ENCODE measurements around the gene FAT4. TPM values are rescaled to one million over a fixed set of nuclear protein-coding genes. Genes with fewer than 3 reads are reported as not detected.

FAT4 gene
- 1 to 10 TPM in 2 of 3 donors, under 1 TPM in 1; 0.54 to 2.5 (median 1.5) TPM for polyA plus RNA-seq

DNA sequence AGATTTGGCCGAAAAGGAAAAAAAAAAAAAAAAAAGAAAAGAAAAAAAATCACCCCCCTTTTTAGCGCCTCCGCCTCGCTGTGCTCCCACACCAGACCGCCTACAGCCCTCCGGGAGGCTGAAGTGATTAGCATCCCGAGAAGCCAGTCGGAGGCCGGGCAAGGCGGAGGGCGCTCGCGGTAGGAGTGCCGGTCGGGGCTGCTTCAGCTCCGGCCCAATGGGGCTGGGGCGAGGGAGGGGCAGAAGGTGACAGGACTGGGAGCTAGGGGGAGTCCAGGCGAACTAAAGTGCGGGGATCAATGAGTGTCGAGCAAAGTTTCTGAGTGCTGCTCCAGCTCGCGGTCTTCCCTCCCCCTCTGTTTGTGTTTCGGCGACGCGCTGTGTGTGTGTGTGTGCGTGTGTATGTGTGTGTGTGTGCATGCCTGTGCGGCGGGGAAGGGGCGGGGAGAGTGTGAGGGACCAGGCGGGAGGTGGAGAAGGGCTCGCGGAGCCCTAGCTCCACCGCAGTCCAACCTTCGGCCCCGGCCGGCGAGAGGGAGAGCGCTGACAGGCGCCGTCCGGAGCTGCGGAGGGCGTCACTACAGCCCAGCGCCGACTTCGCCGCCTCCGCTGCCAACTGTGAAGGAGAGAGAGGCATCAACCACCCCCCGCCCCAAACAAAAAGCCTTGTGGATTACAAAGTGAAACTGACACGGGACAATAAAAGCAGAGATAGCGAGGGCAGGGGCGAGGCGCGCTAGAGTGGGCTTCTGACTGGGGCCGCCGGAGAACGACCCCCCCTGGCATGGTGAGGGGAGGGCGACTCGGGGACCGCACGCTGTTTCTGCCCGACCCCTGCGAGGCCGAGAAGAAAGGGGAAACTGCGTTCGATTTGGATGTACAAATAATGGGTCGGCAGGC, at the start of gene FAT4:
Gene FAT4, plus strand, starts transcription at position 280 of the 900 bp plus-strand sequence. CDS start 1,457 bp downstream, outside the sequence.
- H3K27ac ChIP-seq (ENCODE audit: low read depth, low read length) = no peak within 1 kb of the TSS
- 0 to 1% (median 1%) methylated on average over 63 to 68 of the region's 68 CpGs for WGBS, 3 donors

- WGBS, 3 donors = 93 to 97% (median 93%) methylated on average over 5 of the region's 5 CpGs
- no peak overlapping the region for H3K27ac ChIP-seq (ENCODE audit: low read depth, low read length)
These were observed 48.9 kb upstream of the FAT4 start for GRCh38 chr4:125265846-125266245.

DNA sequence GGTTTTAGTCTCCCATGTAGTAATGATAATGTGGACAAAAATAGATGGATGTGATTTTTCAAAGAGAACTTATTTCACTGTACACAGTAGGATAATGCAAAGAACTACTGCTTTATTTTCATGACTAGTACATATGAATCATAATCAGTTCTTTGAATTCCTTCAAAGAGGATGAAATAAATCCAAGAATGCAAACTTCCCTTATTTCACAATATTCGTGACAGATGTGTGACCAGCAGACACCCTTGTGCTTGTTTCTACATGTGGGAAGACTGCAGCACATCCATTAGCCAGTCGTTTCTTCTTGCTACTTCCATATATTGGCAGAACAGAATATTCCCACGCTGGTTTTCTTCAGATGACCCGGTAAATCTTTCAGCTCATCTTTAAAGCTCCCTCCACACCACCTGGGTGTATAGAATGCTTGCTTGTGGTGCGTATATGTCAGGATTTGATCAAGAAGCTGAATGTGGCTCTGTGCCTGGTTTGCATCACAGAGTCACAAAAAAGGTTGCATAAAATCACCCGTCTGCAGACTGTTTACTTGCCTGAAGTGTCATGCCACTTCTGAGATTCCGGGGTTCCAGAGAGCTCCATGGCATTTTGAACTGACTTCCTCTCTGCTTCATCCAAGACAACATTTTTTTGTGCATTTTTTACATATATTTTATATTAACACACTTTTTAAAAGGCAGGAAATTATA, 47.7 kb upstream of the FAT4 start:
- 56 to 58% (median 57%) methylated on average over 7 of the region's 7 CpGs for WGBS, 3 donors

DNA sequence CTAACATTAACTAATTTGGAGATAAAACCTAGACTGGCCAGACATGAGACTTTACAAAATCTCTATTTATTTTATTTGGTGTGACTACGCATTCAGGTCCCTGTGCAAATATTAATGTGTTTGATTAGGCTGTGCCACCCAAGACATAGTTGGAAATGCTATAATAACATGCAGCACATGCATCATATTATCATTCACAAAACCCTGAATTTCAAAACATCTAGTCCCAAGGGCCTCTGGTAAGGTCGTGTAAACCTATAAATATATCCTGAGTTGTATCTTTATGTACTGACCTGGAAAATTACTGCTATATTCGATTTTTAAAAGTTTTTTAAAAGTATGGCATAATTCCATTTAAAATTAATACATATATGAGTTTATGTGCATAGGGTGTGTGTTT, 47.1 kb upstream of the FAT4 start:
- no peak overlapping the region for H3K27ac ChIP-seq (ENCODE audit: low read depth, low read length)
- 43 to 59% (median 55%) methylated on average over 3 of the region's 3 CpGs for WGBS, 3 donors

More for the DNA sequence above, 47.7 kb upstream of the FAT4 start:
- no peak overlapping the region for H3K27ac ChIP-seq (ENCODE audit: low read depth, low read length)

DNA sequence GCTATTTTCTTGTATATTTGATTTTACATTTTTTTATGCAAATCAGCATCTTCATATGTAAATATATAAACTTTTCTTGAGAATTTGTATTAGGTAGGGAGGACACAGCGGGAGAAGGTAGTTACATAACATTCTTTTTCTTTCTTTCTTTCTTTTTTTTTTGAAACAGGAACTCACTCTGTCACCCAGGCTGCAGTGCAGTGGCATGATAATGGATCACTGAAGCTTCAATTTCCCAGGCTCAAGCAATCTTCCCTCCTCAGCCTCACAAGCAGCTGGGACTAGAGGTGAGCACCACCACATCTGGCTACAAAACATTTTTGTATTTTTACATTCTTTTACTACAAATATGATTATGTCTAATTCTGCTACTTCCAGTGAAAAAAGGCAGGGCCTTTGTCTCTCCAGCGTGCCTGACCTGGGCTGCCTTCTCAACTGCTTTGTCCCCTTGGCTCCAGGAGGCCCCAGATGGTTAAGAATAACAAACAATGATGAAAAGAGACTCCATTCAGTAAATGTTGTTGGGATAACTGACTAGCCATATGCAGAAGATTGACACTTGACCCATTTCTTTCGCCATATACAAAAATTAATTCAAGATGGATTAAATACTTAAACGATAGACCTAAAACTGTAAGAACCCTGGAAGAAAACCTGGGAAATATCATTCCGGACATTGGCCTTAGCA, 46.5 kb upstream of the FAT4 start:
- WGBS, 3 donors = 89 to 92% (median 90%) methylated on average over 5 of the region's 5 CpGs
- H3K27ac ChIP-seq (ENCODE audit: low read depth, low read length) = no peak overlapping the region

GRCh38 chr4:125276811-125277210, 37.9 kb upstream of the FAT4 start:
- no peak overlapping the region for H3K27ac ChIP-seq (ENCODE audit: low read depth, low read length)
- 83 to 100% (median 88%) methylated on average over 1 of the region's 1 CpG for WGBS, 3 donors

- WGBS, 3 donors = 64 to 94% (median 77%) methylated on average over 3 of the region's 3 CpGs
These were observed 37.0 kb upstream of the FAT4 start for GRCh38 chr4:125277790-125278189.

DNA sequence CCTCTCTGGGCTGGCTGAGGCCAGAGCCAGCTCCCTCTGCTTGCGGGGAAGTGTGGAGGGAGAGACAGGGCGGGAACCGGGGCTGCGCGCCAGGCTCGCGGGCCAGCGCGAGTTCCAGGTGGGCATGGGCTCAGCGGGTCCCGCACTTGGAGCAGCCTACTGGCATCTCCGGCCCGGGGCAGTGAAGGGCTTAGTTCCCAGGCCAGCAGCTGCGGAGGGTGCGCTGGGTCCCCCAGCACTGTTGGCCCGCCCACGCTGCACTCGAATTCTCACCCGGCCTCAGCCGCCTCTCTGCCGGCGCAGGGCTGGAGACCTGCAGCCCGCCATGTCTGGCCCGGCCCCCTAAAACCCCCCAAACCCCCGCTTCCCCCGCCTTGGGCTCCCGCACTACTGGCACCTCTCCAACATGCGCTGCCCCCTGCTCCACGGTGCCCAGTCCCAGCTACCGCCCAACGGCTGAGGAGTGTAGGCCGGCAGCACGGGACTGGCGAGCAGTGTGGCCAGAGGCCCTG, 33.8 kb upstream of the FAT4 start:
- no peak overlapping the region for H3K27ac ChIP-seq (ENCODE audit: low read depth, low read length)
- WGBS, 3 donors = 95 to 99% (median 98%) methylated on average over 27 to 34 of the region's 34 CpGs

More at GRCh38 chr4:125277790-125278189, 37.0 kb upstream of the FAT4 start:
- H3K27ac ChIP-seq (ENCODE audit: low read depth, low read length) = no peak overlapping the region

DNA sequence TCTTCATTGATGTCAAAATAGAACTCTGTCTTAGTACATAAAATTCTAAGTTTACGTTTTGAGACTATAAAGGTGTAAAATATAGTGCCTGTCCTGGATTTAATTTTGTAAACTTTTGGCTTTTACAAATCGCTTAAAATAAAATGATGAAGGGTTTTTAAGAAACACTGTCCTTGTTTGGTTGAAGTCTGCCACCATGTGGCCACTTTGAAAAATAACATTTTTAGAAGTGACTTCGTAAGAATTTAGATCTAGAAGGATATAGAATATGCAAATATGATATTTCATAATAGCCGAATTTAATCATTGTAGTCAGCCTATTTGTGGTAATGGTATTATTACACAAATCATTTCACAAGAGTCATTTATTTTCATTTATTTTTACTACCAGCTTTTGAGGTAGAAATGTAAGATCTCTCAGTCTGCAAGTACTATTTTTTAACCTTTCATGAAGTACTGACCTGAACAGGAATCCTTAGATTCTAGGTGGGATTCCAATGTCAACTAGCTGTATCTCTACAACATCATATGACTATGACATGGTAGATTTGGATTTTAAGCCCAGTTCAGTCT, 31.0 kb upstream of the FAT4 start:
- H3K27ac ChIP-seq (ENCODE audit: low read depth, low read length) = no peak overlapping the region
- WGBS, 3 donors = 2 to 4% (median 3%) methylated on average over 4 of the region's 4 CpGs

DNA sequence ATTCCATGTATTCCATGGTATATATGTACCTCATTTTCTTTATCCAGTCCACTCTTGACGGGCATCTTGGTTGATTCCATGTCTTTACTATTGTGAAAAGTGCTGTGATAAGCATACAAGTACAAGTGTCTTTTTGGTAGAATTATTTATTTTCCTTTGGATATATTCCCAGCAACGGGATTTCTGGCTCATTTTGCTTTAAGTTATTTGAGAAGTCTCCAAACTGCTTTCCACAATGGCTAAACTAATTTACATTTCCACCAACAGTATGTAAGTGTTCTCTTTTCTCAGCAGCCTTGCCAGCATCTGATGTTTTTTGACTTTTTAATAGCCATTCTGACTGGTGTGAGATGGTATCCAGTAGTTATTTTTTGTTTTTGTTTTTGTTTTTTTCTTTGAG, 17.6 kb upstream of the FAT4 start:
- 32 to 74% (median 47%) methylated on average over 2 of the region's 2 CpGs for WGBS, 3 donors
- no peak overlapping the region for H3K27ac ChIP-seq (ENCODE audit: low read depth, low read length)

DNA sequence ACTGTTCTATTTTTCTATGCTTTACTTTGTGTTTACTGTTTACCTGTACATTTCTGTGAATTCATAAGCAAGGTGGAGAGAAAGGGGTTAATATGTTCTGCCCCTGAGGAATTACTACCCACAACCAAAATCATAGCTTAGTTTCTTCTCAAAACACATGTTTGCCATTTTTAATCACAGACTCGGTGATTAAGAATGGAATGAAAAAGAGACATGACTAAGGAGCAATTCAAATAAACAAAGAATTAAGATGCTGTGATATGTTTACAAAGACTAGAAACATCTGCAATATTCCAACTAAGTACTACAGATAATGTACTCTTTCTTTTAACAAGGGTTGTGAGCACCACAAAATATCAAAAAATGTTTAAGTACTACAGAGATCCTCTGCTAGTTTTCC, 11.7 kb upstream of the FAT4 start:
- 52 to 80% (median 53%) methylated on average over 1 of the region's 1 CpG for WGBS, 3 donors
- H3K27ac ChIP-seq (ENCODE audit: low read depth, low read length) = no peak overlapping the region

GRCh38 chr4:125303821-125304220, 10.9 kb upstream of the FAT4 start:
- 69 to 86% (median 84%) methylated on average over 5 of the region's 5 CpGs for WGBS, 3 donors

DNA sequence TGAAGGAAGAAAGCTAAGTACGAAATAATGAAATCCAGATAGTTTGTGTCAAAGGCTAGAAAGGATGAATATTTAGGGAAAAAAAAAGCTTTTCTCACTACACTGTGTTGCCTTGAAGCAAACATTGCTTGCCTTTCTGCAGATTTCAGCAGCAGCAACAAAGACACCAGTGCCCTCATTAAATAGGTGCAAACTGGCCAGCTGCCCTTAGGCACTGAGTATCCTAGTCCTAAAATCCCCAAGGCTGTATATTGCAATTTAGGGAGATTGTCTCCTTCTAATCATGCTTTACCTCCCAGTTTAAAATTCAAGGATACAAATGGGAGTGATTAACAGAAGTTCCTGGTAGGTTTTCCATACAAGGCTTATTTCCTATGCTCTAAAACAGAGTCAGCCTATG, 8.6 kb upstream of the FAT4 start:
- no peak overlapping the region for H3K27ac ChIP-seq (ENCODE audit: low read depth, low read length)
- 80 to 98% (median 82%) methylated on average over 1 of the region's 1 CpG for WGBS, 3 donors

More at GRCh38 chr4:125303821-125304220, 10.9 kb upstream of the FAT4 start:
- H3K27ac ChIP-seq (ENCODE audit: low read depth, low read length) = no peak overlapping the region

DNA sequence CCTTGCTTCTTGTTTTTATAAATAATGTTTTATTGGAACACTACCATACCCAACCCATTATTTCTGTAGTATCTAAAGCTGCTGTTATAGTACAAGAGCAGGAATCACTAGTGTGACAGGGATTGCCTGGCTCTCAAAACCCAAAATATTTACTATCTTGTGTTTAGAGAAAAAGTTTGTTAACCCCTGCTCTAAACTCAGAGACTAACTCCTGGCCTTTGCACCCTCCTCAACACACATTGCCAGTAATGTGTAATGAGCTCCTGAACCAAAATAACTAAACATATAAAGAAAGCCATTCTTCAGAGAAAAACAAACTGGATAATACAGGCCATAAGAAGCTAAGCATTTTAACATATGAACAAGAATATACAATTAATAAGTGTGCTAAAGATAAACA, 8.2 kb upstream of the FAT4 start:
- no peak overlapping the region for H3K27ac ChIP-seq (ENCODE audit: low read depth, low read length)

DNA sequence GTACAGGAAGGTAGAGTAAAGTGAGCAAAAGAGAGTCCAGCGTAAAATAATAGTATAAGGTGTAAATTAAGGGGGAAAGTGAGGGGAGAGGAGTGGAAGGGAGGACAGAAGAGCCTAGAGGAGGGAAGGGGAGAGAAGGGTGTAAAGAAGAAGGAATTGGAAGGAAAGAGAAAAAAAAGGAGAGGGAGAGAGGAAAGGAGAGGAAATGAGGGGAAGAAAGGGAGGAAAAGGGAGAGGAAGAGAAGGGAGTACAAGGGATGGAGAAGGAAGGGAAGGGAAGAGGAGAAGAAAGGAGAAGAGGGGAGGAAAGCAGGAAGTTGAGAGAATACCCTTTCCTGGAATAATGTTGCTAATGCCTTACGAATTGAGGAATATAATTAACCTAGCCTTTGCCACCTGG, 3.3 kb upstream of the FAT4 start:
- no peak overlapping the region for H3K27ac ChIP-seq (ENCODE audit: low read depth, low read length)
- WGBS, 3 donors = 58 to 64% (median 63%) methylated on average over 2 of the region's 2 CpGs

DNA sequence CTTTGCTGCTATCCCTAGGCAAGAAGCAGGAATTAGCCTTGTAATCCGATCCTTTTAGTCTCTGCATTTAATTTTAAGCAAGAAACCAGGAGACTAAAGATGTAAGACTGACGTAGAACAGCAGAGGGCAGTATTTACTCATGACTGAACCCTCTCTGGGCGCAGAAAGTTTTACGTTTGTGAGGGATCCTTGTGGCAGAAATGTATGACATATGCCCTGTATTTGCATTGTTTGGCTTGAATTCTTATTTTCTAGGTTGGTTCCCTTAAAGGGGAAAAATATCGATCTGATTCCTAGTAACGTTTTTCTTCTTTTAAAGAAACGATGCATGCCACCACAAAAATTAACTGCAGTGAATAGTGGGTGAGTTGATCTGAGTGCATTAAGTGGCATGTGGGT, 1.3 kb upstream of the FAT4 start:
- H3K27ac ChIP-seq (ENCODE audit: low read depth, low read length) = no peak overlapping the region
- WGBS, 3 donors = 2 to 4% (median 3%) methylated on average over 7 of the region's 7 CpGs

DNA sequence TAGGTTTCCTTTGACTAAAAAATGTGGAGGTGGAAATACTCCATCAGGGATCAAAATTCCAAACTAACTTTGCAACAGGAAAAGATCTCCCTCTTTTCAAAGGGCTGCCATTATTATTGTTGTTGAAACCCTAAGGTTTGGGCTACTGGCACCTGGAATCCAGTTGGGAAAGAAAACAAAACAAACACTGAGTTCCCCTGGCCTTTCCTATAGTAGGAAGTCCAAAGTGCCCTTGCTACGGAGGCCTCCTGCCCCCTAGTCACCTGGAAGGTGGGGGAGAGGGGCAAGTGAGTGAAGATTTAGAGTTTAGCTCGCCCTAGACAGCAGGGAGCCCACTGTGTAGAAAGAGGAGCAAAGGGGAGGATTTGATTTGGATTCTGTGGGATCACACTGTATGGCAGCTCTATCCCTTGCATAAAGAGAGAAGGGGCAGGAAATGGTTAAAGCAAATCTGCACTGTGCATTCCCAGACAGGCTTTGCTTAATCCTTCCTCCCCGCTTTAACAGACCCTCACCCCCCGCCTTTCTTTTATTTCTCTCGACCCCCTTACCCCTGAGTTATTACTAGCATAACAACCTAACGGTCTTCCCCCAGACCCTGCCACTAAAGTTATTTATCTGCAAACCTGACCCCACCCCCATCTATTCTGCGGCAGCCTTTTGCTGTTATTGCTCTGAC, 627 bp upstream of the FAT4 start:
- no peak overlapping the region for H3K27ac ChIP-seq (ENCODE audit: low read depth, low read length)
- WGBS, 3 donors = 9 to 16% (median 14%) methylated on average over 7 of the region's 7 CpGs
